Activated CD4-positive, CD25-positive, alpha-beta regulatory T cell treated with anti-CD3 and anti-CD28 coated beads, Interleukin-2, amount 50 U/mL, for 72 hours (primary cell): ENCODE results near the gene NRTN.
"Not testable (repeated sequence)": the region's sequence is repeated elsewhere in the genome, so short reads cannot be mapped to it uniquely, and the experiment has no call there.

ENCODE experiments used
- DNase-seq: peaks from one replicate; pipeline ENCODE4 v3.0.0; 2021

NRTN gene

GRCh38 chr19:5873617-5874199, 68.8 kb downstream of the NRTN start:
- no peak for DNase-seq

- not testable (repeated sequence) for DNase-seq
Measured at GRCh38 chr19:5874496-5874895, 69.6 kb downstream of the NRTN start.

GRCh38 chr19:5877427-5877826, 72.6 kb downstream of the NRTN start:
- DNase-seq = no peak

- no peak for DNase-seq
Measured at GRCh38 chr19:5877882-5878281, 73.0 kb downstream of the NRTN start.
